Activated CD8-positive, alpha-beta memory T cell treated with anti-CD3 and anti-CD28 coated beads for 1 hour (primary cell): ENCODE results near the gene OR56A1.
"Not testable (repeated sequence)": the region's sequence is repeated elsewhere in the genome, so short reads cannot be mapped to it uniquely, and the experiment has no call there.

ENCODE experiments used
- DNase-seq, 2 donors: peaks; one replicate each; pipeline ENCODE4 v3.0.0-alpha.2; 2020; ENCODE audit warnings: low read depth in 1 of 2; ENCODE audit errors: extremely low read depth in 1 of 2

The OR56A1 gene

GRCh38 chr11:6030708-6031405 lies at the start of gene OR56A1:
TSS of gene OR56A1 (minus strand) at chr11:6030758. CDS start at chr11:6027692, 3,066 bp downstream.
- DNase-seq: no peak

- DNase-seq: no peak
Measured at GRCh38 chr11:6079463-6079862, 48.9 kb upstream of the OR56A1 start.

- DNase-seq: no peak
Measured at GRCh38 chr11:6077723-6078122, 47.2 kb upstream of the OR56A1 start.

GRCh38 chr11:6076443-6076842 lies 45.9 kb upstream of the OR56A1 start:
- DNase-seq: not testable (repeated sequence)

- no peak for DNase-seq
Measured at GRCh38 chr11:6067502-6067901, 36.9 kb upstream of the OR56A1 start.

GRCh38 chr11:6062691-6063358 lies 32.3 kb upstream of the OR56A1 start:
- no peak for DNase-seq

- DNase-seq: no peak
Measured at GRCh38 chr11:6061475-6061874, 30.9 kb upstream of the OR56A1 start.

GRCh38 chr11:6057452-6057851 lies 26.9 kb upstream of the OR56A1 start:
- no peak for DNase-seq

- no peak for DNase-seq
Measured at GRCh38 chr11:6055569-6055968, 25.0 kb upstream of the OR56A1 start.

- DNase-seq: no peak
Measured at GRCh38 chr11:6052374-6052773, 21.8 kb upstream of the OR56A1 start.

GRCh38 chr11:6040874-6041273 lies 10.3 kb upstream of the OR56A1 start:
- no peak for DNase-seq

- no peak for DNase-seq
Measured at GRCh38 chr11:6027501-6027900, 3.1 kb downstream of the OR56A1 start.

- no peak for DNase-seq
Measured at GRCh38 chr11:6025056-6025455, 5.5 kb downstream of the OR56A1 start.

GRCh38 chr11:6022956-6023355 lies 7.6 kb downstream of the OR56A1 start:
- no peak for DNase-seq

GRCh38 chr11:6013042-6013441 lies 17.5 kb downstream of the OR56A1 start:
- DNase-seq: no peak

- DNase-seq: no peak
Measured at GRCh38 chr11:6012035-6012668, 18.4 kb downstream of the OR56A1 start.

- no peak for DNase-seq
Measured at GRCh38 chr11:6006846-6007245, 23.7 kb downstream of the OR56A1 start, which contains the start of gene OR56A4. TSS of gene OR56A4 (minus strand) at chr11:6006946. CDS start at chr11:6002992, 3,954 bp downstream.

- DNase-seq: no peak
Measured at GRCh38 chr11:6006395-6006794, 24.2 kb downstream of the OR56A1 start.

- no peak for DNase-seq
Measured at GRCh38 chr11:6002202-6002699, 28.3 kb downstream of the OR56A1 start.

- DNase-seq: no peak
Measured at GRCh38 chr11:5994791-5995190, 35.8 kb downstream of the OR56A1 start.

- no peak for DNase-seq
Measured at GRCh38 chr11:5992604-5993251, 37.8 kb downstream of the OR56A1 start.
